ENCODE results near the gene CDH6. TPM values are rescaled to one million over a fixed set of nuclear protein-coding genes. Genes with fewer than 3 reads are reported as not detected.

The CDH6 gene
- total and polyA plus RNA-seq, 7 donors: under 0.01 to 6.9 (median 1.6) TPM; not detected in 1

DNA sequence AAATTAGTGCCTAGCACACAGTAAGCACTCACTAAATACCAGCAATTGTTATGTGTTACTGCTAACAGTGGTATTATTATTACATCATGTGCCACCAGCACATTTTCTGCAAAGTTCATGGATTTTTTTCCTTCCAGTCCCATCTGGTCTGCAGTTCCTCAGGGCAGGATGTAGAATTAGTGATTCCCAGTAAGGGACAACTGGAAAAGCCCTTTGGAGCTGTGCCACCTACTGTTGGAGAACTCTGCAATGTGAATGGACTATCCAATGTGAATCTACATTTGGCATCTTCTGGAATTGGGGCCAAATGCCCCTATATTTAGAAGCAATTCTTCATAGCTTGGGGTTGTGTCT, 154.0 kb downstream of the CDH6 start:
- Histone ChIP-seq H3K9me3 (no peaks in the 10 kb centered on the region), H3K27me3 (no peaks in the 10 kb centered on the region), H3K36me3 (no peaks in the 10 kb centered on the region), H3K4me1 (no peaks in the 10 kb centered on the region), H3K4me3 (no peak overlapping the region), H3K27ac (no peak overlapping the region)
- intact Hi-C loops (cut with DNase I): no loop called here
- TF ChIP-seq POLR2A (IDR thresholded peaks at IDR 0.05) (no peak), EP300 (IDR thresholded peaks at IDR 0.05) (no peak), POLR2AphosphoS5 (IDR thresholded peaks at IDR 0.05) (no peak)
- TF ChIP-seq, protein P1, sequence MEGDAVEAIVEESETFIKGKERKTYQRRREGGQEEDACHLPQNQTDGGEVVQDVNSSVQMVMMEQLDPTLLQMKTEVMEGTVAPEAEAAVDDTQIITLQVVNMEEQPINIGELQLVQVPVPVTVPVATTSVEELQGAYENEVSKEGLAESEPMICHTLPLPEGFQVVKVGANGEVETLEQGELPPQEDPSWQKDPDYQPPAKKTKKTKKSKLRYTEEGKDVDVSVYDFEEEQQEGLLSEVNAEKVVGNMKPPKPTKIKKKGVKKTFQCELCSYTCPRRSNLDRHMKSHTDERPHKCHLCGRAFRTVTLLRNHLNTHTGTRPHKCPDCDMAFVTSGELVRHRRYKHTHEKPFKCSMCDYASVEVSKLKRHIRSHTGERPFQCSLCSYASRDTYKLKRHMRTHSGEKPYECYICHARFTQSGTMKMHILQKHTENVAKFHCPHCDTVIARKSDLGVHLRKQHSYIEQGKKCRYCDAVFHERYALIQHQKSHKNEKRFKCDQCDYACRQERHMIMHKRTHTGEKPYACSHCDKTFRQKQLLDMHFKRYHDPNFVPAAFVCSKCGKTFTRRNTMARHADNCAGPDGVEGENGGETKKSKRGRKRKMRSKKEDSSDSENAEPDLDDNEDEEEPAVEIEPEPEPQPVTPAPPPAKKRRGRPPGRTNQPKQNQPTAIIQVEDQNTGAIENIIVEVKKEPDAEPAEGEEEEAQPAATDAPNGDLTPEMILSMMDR (IDR thresholded peaks at IDR 0.05): no peak
- no peak for DNase-seq

DNA sequence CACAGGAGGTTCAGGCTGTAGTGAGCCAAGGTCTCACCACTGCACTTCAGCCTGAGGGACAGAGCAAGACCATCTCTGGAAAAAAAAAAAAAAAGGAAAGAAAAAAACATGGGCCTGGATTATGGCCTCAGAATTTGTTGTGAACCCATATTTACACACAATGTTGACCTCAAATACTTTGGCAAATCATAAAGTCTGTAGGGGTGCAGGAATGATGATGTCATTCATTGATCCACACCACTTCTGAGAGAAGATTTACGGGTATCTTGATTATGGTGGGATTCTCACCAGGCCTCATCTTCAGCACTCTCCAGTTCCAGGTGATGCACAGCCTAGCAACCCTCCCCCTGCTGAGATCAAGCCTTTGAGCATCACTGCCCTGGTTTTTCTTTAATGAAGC, 156.9 kb downstream of the CDH6 start:
- no peak overlapping the region for H3K4me3 ChIP-seq

DNA sequence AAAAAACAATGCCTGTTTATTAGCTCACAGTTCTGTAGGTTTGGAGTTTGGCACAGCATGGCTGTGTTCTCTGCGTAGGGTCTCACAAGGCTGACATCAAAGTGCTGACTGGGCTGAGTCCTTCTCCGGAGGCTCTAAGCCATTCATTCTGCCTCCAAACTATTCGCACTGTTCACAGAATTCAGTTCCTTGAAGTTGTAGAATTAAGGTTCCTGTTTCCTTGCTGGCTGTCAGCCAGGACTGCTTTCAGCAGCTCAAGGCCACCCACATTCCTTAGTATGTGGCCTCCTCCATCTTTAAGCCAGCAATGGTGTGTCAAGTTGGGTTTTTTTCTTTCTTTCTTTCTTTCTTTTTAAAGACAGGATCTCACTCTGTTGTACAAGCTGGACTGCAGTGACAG, 161.9 kb downstream of the CDH6 start:
- H3K36me3 ChIP-seq: no peaks in the 10 kb centered on the region
- no peak overlapping the region for H3K27ac ChIP-seq
- H3K9me3 ChIP-seq: no peaks in the 10 kb centered on the region
- no peaks in the 10 kb centered on the region for H3K27me3 ChIP-seq
- intact Hi-C loops (cut with DNase I): no loop called here
- DNase-seq: no peak
- 63 to 76% methylated on average over 3 of the region's 3 CpGs for WGBS, 2 donors
- no peak overlapping the region for H3K4me3 ChIP-seq
- TF ChIP-seq EP300 (IDR thresholded peaks at IDR 0.05) (no peak), POLR2AphosphoS5 (IDR thresholded peaks at IDR 0.05) (no peak), POLR2A (IDR thresholded peaks at IDR 0.05) (no peak)
- TF ChIP-seq, protein P1 (IDR thresholded peaks at IDR 0.05): no peak
- peaks cover 0 to 3% (median 1%) of the 10 kb centered on the region in 4 donors for H3K4me1 ChIP-seq

More for the DNA sequence above, 156.9 kb downstream of the CDH6 start:
- Histone ChIP-seq H3K36me3 (no peaks in the 10 kb centered on the region), H3K27me3 (no peaks in the 10 kb centered on the region), H3K4me1 (no peaks in the 10 kb centered on the region), H3K9me3 (no peaks in the 10 kb centered on the region), H3K27ac (no peak overlapping the region)
- no peak for DNase-seq
- 91% methylated on average over 1 of the region's 1 CpG for WGBS, 2 donors
- TF ChIP-seq POLR2AphosphoS5 (IDR thresholded peaks at IDR 0.05) (no peak), EP300 (IDR thresholded peaks at IDR 0.05) (no peak), POLR2A (IDR thresholded peaks at IDR 0.05) (no peak)
- TF ChIP-seq, protein P1 (IDR thresholded peaks at IDR 0.05): no peak
- intact Hi-C loops (cut with DNase I): no loop called here

DNA sequence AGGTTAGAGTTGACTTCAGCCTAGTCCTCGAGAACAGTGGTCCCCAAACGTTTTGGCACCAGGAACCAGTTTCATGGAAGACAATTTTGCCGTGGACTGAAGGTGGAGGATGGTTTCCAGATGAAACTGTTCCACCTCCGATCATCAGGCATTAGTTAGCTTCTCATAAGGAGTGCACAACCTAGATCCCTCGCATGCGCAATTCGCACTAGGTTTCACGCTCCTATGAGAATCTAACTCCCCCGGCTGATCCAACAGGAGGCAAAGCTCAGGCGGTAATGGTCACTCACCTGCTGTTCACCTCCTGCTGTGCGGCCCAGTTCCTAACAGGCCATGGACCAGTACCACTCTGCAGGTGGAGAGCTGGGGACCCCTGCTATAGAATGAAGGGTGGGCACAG, 163.6 kb downstream of the CDH6 start:
- Histone ChIP-seq H3K36me3 (no peaks in the 10 kb centered on the region), H3K27ac (no peak overlapping the region), H3K4me1 (peaks cover 0 to 20% (median 15%) of the 10 kb centered on the region in 4 donors), H3K9me3 (no peaks in the 10 kb centered on the region), H3K27me3 (no peaks in the 10 kb centered on the region), H3K4me3 (no peak overlapping the region)
- WGBS, 2 donors: 84 to 85% methylated on average over 11 of the region's 11 CpGs
- intact Hi-C loops (cut with DNase I): no loop called here
- DNase-seq: no peak
- TF ChIP-seq EP300 (IDR thresholded peaks at IDR 0.05): no peak
- TF ChIP-seq POLR2A (IDR thresholded peaks at IDR 0.05): no peak
- TF ChIP-seq, protein P1 (IDR thresholded peaks at IDR 0.05): no peak
- TF ChIP-seq POLR2AphosphoS5 (IDR thresholded peaks at IDR 0.05): no peak

DNA sequence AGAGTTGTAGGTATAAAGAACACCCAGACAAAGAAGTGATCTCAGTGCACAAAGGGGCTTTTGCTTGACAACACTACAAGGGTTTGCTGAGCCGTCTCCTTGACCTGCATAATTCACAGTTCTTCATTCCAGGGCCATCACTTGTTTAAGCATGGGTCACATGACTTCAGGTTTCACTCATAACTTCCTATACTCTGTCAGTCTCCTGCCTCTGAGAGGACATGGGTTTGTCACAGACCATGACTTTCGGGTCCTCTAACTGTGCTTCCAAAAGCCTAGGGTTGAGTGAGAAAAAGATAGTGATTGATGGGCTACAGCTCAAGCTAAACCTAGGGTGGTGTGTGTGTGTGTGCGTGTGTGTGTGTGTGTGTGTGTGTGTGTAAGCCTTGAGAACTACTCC, 166.4 kb downstream of the CDH6 start:
- Histone ChIP-seq H3K27ac (no peak overlapping the region), H3K36me3 (no peaks in the 10 kb centered on the region), H3K27me3 (no peaks in the 10 kb centered on the region), H3K4me1 (peaks cover 0 to 35% (median 22%) of the 10 kb centered on the region in 4 donors), H3K9me3 (no peaks in the 10 kb centered on the region), H3K4me3 (no peak overlapping the region)
- intact Hi-C loops (cut with DNase I): no loop called here
- no peak for DNase-seq
- TF ChIP-seq POLR2AphosphoS5 (IDR thresholded peaks at IDR 0.05) (no peak), POLR2A (IDR thresholded peaks at IDR 0.05) (no peak), EP300 (IDR thresholded peaks at IDR 0.05) (no peak)
- TF ChIP-seq, protein P1 (IDR thresholded peaks at IDR 0.05): no peak
- 73 to 78% methylated on average over 3 of the region's 3 CpGs for WGBS, 2 donors
